HL-60 (cell line): ENCODE results near the gene MFAP2.

ENCODE experiments used
- CTCF ChIP-seq: IDR thresholded peaks from one replicate; pipeline ENCODE4 v1.5.1; 2011; ENCODE audit warnings: low read length, control low read depth, inconsistent platforms; ENCODE audit not compliant: insufficient read depth
- GABPA ChIP-seq: IDR thresholded peaks from 2 replicates; pipeline ENCODE4 v1.6.1; 2012; ENCODE audit warnings: low read depth
- POLR2AphosphoS5 ChIP-seq: IDR thresholded peaks from 2 replicates; pipeline ENCODE4 v1.6.1; 2012; ENCODE audit warnings: low read depth
- REST ChIP-seq: IDR thresholded peaks from 2 replicates; pipeline ENCODE4 v1.6.1; 2012; ENCODE audit warnings: low read depth; ENCODE audit not compliant: insufficient replicate concordance

GRCh38 chr1:17014671-17015567, 34.5 kb upstream of the MFAP2 start:
- TF ChIP-seq CTCF (no peak), REST (no peak), POLR2AphosphoS5 (no peak), GABPA (no peak)
